AG20443 (cell line): ENCODE measurements around the gene VAV3.
"Not testable (repeated sequence)": the region's sequence is repeated elsewhere in the genome, so short reads cannot be mapped to it uniquely, and the experiment has no call there.

ENCODE experiments used
- DNase-seq: peaks from one replicate; pipeline ENCODE4 v3.0.0; 2012; ENCODE audit warnings: low spot score, mixed read lengths

Gene VAV3

DNA sequence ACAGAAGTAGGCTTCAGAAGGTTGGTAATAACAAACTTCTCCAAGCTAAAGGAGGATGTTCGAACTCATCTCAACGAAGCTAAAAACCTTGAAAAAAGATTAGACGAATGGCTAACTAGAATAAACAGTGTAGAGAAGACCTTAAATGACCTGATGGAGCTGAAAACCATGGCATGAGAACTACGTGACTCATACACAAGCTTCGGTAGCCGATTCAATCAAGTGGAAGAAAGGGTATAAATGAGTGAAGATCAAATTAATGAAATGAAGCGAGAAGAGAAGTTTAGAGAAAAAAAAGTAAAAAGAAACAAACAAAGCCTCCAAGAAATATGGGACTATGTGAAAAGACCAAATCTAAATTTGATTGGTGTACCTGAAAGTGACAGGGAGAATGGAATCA is 231.6 kb downstream of the VAV3 start:
- DNase-seq: not testable (repeated sequence)

DNA sequence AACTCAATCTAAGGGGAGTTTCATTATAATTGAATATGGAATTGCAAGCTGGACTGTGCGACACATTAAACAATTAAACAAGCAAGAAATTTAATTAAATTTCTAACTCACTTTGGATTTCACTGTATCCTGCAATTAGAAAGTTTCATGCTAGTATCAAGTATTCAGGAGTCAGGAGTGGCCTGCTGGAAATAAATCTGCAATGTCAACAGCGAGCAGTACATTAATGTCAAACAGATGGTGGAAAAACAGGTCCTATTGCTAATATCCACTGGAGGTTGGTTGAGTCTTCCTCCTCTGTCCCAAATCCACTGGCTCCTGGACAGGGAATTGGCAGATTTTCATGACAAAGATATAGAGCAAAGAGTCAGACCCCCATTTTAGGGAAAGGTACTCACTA is 237.1 kb downstream of the VAV3 start:
- peak; percentile 18 for DNase-seq

DNA sequence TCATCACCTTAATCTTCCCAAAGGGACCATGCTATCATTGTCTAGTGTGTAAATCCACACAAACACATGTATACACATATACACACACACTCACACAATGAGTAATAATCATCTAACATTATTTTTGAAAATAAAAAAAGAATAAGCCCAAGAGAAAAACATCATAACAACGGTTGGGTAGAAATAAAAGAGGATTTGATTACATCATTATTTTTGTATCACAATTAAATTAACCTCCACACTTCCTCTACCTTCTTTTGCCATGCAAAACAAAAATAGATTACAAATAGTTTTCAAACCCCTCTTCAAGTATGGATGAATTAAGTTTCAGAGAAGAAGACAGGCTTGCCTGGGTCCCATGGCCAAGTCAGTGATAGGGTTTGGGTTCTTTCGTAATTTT is 238.1 kb downstream of the VAV3 start:
- no peak for DNase-seq

DNA sequence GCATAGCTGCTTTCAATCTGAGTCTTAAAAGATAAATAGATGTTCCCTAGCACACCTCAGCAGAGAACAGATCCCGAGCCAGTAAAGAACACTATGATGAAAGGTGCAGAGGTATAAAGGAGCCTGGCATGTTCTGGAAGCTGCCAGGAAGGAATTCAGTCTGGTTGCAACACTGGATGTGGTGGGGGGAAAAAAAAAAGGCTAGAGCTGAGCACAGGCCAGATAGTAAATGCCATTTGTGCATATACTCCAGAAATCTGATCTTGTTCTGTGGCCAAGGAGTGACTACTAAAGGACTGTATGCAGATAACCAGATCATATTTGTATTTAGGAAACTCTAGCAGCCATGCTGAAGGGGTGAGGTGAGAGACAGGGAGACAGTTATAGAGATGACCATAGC is 240.3 kb downstream of the VAV3 start:
- DNase-seq: peak; percentile 47

DNA sequence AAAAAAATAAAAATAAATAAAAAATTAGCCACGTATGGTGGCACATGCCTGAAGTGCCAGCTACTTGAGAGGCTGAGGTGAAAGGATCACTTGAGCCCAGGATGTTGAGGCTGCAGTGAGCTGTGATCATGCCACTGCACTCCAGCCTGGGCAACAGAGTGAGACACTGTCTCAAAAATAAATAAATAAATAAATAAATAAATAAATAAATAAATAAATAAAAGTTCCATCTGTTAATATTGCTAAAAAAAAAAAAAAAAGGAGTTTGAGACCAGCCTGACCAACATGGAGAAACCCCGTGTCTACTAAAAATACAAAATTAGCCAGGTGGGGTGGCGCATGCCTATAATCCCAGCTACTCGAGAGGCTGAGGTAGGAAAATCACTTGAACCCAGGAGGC is 244.8 kb downstream of the VAV3 start:
- DNase-seq: not testable (repeated sequence)

DNA sequence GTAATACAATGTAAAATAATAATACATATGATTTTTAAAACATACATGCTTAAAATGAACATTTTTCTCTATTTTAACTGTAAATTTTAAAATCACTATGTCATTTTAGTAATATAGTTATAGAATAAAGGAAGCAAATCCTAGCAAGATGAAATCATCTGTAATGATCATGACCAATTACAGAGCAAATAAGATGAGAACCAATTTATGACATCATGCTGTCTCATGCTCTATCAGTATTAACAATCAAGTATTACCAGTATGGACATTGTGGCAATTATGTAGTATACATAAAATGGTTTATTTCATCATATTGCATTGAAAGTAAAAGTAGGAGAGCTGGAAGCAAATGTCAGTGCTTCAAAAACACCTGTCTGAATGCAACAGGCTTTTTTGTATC is 255.0 kb downstream of the VAV3 start:
- no peak for DNase-seq

DNA sequence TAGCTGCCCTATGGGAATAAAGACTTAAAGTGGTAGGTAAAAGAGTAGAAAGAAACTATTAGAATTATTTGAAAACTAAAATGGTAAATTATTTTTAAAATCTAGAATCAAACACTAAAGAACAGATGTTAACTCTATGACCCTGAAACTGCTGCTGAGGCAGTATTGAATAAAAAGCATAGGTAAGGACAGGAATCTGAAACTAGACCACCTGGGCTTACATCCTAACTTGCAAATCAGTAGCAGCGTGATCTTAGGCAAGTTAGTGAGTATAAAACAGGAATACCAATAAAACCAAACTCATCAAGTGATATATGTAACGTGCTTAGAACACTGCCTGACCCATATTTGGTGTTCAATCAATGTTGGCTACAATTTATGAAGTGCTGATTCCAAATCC is 257.9 kb downstream of the VAV3 start:
- DNase-seq: no peak

DNA sequence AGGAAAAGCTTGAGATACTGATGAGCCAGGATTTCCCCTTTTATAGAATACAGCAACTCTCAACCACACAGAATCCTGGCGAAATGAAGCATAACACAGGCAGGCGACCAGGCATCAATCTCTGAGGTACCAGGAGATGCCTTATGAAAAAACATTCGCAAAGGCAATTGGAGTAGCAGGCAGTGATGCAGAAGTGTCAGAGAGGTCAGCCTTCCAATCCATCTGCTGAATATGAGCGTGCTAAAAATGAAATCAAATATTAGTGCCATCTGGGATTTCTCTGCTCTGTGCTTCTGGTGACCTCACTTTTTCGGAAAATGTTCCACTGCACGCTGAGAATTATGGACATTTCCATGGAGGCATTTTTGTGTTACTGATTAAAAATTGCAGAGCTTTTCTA is 258.8 kb downstream of the VAV3 start:
- no peak for DNase-seq

DNA sequence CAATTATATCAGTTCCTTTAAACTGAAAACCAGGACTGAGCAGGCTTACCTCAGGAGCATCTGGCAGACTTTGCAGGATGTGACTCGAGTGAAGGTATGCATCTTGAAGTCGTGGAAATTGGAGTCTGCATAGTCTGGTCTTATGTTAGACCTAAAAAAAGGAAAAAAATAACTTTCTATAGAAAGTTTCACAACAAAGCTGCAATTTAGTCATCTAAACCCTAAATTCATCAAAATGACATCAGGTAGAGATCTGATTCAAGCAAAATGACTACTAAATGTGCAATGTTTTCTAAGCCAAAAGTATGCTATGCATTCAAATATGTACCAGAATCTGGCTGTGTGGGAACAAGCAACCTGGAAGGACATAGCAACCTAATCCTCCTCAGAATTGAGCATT is 260.1 kb downstream of the VAV3 start:
- no peak for DNase-seq

DNA sequence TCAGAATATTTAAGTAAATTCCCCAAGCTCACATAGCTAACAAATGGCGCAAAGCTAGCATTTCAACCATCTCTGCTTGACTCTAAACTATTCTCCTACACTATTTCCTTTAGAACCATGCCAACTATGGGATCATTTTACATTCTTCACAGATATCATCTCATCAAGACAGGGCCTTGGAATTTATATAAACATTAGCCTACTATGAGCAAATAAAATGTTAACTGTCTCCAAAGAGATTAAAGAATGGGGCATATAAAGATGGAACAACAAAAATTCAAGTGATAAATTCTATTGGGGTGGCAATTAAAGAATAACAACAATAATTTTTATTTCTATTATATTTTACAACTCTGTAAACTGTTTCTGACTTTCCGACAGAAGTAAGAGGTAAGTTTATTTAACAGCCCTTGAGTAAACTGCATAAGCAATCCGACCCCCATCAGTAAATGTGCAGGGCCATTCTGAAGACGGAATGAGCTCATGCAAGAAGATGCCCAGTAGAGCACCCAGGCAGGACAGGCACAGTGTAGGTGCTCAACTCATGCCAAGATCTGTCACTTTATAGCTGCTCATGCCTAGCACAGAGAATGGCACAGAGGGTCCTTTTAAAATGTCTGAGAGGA is 261.9 kb downstream of the VAV3 start:
- peak; percentile 21 for DNase-seq

DNA sequence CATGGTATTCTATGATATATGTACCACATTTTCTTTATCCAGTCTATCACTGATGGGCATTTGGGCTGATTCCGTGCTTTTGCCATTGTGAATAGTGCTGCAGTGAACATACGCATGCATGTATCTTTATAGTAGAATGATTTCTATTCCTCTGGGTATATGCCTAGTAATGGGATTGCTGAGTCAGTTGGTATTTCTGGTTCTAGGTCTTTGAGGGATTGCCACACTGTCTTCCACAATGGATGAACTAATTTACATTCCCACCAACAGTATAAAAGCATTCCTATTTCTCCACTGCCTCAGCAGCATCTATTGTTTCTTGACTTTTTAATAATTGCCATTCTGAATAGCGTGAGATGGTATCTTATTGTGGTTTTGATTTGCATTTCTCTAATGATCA is 264.3 kb downstream of the VAV3 start:
- not testable (repeated sequence) for DNase-seq

DNA sequence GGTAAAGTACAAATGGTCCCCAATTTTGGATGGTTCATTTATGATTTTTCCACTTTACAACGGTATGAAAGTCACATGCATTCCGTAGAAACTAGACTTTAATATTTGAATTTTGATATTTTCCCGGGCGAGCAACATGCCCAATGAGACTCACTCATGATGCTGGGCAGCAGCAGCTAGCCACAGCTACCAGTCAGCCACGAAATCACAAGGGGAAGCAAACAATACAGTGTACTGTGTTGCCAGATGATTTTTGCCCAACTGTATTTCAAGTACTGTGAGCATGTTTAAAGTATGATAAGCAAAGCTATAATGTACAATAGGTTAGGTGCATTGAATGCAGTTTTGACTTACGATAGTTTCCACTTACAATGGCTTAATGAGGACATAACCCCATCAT is 266.8 kb downstream of the VAV3 start:
- no peak for DNase-seq

DNA sequence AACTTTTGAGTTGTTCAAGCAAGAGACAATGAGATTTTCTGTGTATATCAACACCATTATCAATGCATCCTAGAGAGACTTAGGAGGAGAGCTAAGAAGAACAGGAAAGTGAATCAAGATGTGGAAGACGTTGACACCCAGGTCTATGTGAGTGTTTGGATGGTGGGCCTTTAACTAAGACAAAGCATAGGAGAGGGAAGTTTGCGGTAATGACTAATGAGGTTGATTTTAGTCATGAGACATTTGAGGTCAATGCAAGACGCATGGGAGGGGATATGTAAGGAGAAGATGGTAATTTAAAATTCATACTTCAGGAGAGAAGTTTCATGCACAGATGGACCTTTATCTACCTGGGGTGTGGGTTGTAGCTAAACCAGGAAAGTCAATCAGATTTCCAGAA is 269.6 kb downstream of the VAV3 start:
- DNase-seq: peak; percentile 16

DNA sequence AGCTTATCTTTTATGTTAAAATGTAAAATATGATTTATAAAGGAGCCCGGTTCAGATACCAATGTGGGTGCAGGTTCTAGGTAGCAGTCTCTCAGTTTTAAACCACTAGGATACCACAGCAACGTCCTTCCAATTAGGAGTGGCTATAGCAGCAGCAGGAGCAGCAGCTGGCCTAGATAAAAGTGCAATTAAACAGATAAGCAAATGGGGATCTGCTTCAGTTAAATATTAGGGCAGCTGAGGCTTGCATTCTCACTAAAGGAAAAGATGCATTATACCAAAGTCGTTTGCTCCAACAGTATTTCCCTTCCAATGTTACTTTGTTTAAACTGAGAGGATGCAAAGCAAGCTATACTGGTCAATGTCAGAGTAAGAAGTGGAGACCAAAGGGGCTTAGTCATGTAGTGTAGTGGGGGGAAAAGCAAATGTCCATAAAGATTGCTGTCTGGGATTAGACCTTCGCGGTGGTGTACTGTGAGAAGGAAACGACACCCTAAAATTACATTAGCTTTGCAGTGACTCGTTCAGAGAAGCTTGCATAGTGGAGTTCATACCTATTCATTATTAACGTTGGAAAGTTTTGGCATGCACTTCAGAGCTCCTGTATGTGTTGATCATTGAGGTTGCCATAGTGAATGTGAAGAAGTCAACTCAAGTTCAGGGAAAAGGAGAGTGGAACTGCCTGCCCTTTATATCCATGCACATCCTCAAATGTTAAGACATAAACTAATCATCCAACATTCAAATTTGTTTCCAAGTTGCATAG is 272.2 kb downstream of the VAV3 start:
- no peak for DNase-seq

DNA sequence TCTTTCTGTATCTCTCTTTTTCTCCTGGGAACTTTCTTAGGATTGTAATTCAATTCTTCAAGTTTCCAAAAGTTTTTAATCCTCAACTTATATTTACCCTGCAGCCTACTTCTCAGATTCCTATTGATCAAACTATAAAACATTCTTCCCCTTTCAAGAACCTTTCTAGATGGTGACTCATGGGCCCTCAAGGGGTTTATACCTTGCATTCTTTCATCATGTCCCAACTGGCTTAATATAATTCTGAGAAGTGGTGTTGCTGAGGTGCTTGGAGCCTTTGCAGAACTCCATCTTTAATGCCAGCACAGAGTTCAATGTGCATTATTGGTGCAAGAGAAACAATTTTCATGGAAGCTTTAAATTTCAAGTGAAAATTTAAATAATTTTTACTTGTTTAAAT is 273.4 kb downstream of the VAV3 start:
- no peak for DNase-seq

DNA sequence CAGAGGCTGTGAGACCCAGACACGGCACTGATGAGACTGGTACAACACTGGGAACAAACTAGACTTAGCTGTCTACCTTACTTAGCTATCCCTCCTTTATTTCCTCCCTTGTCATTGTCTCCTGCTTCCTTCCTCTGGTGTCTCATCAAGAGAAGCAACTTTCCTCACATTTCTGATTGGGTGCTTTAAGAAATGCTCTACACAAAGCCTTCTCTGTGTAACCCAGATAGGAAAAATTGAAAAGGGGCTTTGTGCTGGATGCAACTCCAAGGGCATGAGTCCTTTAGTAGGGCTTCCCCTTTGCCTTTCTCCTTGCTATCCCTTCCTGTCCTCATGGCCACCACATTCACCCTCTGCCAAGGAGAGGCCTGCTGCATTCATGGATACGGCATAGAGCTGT is 274.5 kb downstream of the VAV3 start:
- DNase-seq: no peak

DNA sequence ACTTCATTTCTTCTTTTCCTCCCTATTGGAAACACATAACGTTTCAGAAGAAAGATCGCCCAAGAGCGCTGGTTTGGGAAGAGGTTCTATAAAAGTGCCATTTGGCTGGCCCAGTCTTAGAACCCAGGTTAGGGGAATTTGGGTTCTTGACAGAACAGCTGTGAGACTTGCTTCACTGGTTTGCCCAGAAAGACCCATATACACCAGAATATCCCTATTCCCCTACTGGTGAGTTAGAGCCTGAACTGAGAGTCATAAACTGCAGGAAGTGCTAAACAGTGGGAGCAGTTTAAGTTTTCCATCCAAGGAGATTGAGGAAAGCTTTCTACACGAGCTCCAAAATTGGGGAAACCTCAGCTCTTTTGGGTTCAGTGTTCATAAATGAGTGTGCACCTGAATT is 275.2 kb downstream of the VAV3 start:
- DNase-seq: no peak

DNA sequence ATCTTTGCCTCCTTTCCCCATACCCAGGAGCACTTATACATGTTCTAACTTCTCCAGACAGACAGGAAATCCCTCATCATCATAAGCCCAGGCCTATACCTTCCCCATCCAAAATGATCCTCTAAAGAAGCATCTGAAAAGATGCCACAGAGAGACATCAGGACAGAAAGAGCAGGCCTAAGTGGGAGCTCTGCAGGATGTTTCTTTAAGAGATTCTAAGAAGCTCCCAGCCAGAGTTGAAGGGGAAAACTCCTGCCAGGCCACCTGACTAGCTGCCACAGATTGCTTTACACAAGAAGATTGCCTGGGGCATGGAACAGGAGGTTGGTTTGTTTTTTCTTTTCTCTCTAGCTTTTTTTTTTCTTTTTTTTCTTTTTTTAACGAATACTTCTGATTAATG is 275.8 kb downstream of the VAV3 start:
- no peak for DNase-seq

DNA sequence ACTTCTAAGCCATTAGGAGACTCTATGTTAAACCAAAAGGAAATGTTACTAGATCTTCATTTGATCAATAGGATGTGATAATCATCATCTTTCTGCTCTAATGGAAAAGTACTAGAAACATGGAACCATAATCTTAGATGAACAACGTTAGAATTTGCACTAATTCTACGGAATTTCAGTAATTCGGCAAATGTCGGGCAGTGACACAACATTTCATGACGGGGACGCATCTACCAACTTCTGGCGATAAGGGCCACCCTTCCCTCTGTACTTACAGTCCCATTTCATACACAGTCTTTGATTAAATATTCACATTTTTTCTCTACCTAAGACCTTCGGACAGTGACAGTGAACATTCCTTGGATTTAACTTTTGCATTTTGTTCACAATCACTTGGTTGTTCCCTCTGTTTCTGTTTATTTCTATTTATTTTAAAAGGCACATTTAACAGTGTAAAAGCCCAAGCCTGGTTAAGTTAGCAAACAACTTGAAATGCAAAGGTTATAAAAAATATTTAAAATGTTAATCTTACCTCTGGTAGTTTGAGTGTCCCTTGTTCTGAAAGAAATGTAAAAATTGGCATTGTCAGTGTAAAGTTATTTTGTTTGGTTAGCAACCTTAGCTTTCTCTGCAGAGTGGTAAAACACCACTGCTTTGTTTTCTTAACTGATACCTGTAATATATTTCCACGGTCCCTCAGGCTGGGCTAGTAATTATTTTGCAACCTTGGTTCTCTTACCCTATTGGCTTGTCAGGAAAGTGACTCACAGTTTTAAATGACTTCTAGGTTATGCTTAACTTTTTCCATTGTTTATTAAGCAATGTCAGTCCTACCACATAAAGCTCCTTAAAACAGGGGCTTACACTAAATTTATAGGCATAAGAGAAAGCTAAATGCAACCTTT is 276.9 kb downstream of the VAV3 start:
- DNase-seq: peak; percentile 12

DNA sequence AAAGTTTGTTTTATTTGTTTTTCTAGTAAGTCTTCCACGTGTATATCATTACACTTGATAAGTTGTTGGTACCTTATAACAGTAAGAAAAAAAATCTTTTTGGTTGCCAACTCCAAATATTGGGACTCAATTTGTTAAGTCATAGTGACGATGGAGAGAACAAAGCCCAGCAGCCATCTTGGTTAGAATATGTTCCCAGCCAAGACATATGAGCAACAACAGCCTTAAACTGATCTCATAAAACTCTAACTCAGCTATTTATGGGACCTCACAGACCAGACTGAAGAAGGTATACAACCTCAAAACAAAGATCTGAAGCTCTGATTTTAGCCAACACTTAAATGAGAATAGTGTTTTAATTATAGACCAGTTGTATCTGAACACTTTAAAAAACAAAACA is 281.3 kb downstream of the VAV3 start:
- no peak for DNase-seq

DNA sequence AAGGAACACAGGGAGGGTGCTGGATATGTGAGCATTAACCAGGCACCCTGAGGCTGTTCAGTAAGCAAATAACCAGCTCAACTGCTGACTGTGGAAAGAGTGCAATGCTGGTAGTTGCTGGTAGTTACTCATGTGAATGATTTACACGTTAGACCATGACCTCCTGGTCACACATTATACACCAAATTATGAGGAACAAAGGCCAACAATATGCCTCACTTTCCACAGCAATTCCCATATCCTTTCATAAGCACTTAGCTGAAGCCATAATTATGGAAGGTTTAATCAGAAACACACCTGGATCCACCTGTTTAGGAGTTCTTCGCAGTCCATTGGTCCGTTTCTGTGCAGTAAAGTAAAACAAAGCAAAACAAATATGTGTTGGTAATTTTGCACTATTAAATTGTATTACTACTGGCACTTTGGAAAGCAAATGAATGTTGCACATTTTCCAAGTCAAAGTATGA is 281.8 kb downstream of the VAV3 start:
- no peak for DNase-seq

DNA sequence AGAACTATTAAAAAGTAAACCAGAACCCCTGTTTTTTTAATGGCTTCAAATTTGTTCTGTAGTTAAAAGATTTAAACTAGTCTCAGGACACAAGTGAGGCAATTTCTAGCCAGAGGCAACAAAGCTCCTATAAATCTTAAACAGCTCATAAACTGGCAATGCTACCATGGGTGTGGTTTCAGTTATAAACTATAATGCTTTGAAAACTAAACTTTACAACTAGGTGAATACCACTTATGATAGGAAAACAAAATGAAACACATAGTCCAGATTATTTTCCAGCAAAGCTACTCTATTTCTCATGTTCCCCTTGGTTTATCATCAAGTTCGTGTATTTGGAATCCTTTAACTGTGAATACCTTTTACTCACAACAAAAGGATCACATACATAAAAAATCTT is 282.5 kb downstream of the VAV3 start:
- DNase-seq: peak; percentile 25

DNA sequence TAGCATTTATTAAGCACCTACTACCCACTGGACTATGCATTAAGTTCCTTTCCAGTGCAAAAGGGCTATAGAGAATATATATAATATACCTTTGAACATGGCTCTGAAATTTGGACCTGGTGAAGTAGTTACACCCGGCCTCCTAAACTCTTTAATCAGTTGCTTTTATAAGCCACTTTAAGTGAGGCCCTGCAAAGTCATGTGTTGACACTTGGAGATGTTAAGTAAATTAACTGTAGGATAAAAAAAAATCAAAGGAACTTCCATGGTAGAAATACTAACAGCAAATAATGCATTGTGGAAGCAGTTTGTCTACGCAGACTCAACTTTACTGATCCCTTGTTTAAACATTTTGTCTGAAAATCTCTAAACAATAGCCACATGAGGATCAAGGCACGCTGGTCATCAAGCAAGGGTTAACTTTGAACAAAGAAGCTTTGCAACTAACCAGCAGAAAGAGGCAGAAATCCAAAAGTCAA is 283.9 kb downstream of the VAV3 start:
- DNase-seq: no peak
